Measurements from ENCODE around the gene LYRM2. TPM values are rescaled to one million over a fixed set of nuclear protein-coding genes. Genes with fewer than 3 reads are reported as not detected.

The LYRM2 gene
- total RNA-seq, 2 experiments from 2014 or later = 12.3 to 16.3 TPM

DNA sequence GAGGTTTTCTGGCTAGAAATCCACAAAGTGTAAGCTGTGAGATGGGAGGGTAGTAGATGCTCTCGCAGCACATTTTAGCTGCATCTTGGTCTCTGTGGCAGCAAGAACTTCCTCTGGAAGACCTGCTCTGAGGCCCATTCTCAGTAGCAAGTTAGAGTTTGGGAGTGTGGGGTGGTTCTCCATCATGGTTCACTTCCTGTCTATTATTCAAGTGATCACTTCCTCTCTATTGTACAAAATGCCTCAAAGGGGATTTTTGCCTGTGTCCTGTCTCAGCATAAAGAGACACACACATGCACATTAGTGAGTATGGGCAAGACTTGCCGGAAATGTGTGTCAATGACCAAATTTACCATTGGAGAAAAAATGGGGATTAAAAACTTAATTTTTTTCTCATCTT is 42.5 kb downstream of the LYRM2 start:
- Histone ChIP-seq H3K27ac (ENCODE audit: low read depth in 1 of 2, low read length in 2 of 2) (no peak overlapping the region), H3K9me3 (ENCODE audit: control insufficient read depth in 1 of 2, insufficient read depth in 1 of 2, low read length in 2 of 2) (no peaks in the 10 kb centered on the region), H3K4me3 (ENCODE audit: low read length) (no peak overlapping the region), H3K36me3 (ENCODE audit: insufficient read depth, low read length) (no peaks in the 10 kb centered on the region), H3K27me3 (ENCODE audit: control insufficient read depth in 1 of 2, insufficient read depth in 2 of 2, low read length in 2 of 2) (no peaks in the 10 kb centered on the region), H3K4me1 (ENCODE audit: insufficient read depth, low read length) (peaks cover 7% of the 10 kb centered on the region)
- no peaks in the 10 kb centered on the region for H3K9me3 Mint-ChIP-seq
- H3K4me1 Mint-ChIP-seq (ENCODE audit: low read depth) = peaks cover 17% of the 10 kb centered on the region
- ChIA-PET POLR2A (no interaction called here), CTCF (no interaction called here)
- no peaks in the 10 kb centered on the region for H3K27me3 Mint-ChIP-seq
- no peaks in the 10 kb centered on the region for H3K36me3 Mint-ChIP-seq (ENCODE audit: low read depth)
- DNase-seq (peak in 3 of 14 experiments; percentile 29 to 41 (median 34)), ATAC-seq (ENCODE audit: poor library complexity) (peak; percentile 46)
- TF ChIP-seq, protein P1, sequence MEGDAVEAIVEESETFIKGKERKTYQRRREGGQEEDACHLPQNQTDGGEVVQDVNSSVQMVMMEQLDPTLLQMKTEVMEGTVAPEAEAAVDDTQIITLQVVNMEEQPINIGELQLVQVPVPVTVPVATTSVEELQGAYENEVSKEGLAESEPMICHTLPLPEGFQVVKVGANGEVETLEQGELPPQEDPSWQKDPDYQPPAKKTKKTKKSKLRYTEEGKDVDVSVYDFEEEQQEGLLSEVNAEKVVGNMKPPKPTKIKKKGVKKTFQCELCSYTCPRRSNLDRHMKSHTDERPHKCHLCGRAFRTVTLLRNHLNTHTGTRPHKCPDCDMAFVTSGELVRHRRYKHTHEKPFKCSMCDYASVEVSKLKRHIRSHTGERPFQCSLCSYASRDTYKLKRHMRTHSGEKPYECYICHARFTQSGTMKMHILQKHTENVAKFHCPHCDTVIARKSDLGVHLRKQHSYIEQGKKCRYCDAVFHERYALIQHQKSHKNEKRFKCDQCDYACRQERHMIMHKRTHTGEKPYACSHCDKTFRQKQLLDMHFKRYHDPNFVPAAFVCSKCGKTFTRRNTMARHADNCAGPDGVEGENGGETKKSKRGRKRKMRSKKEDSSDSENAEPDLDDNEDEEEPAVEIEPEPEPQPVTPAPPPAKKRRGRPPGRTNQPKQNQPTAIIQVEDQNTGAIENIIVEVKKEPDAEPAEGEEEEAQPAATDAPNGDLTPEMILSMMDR (IDR thresholded peaks at IDR 0.05) = no peak
- no peak overlapping the region for H3K4me3 Mint-ChIP-seq
- H3K27ac Mint-ChIP-seq = peak overlapping the region; percentile 34
- intact Hi-C loops (cut with DNase I, micrococcal nuclease) = no loop called here

DNA sequence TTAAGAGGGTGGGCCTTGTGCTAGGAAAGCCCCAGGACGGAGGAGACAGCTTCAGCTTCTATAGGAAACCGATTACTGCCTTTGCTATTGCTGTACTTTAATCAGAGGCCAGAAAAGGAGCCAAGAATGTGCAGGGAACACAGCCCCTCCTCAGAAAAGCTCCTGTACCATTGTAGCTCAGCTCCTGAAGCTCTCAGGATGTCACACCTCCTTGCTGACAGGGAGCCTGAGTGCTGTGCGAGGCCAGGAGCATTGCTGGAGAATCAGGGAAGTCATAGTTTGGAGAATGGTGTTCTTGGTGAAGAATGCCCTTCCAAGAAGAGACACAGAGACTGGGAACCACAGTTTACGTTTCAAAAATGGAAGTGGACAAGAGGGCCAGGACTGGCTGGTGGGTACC is 46.8 kb downstream of the LYRM2 start:
- ATAC-seq (ENCODE audit: poor library complexity) (no peak), DNase-seq (no peak)
- Histone ChIP-seq H3K4me1 (ENCODE audit: insufficient read depth, low read length) (peaks cover 7% of the 10 kb centered on the region), H3K9me3 (ENCODE audit: control insufficient read depth in 1 of 2, insufficient read depth in 1 of 2, low read length in 2 of 2) (no peaks in the 10 kb centered on the region), H3K27ac (ENCODE audit: low read depth in 1 of 2, low read length in 2 of 2) (no peak overlapping the region), H3K4me3 (ENCODE audit: low read length) (no peak overlapping the region), H3K27me3 (ENCODE audit: control insufficient read depth in 1 of 2, insufficient read depth in 2 of 2, low read length in 2 of 2) (no peaks in the 10 kb centered on the region), H3K36me3 (ENCODE audit: insufficient read depth, low read length) (no peaks in the 10 kb centered on the region)
- intact Hi-C loops (cut with DNase I, micrococcal nuclease) = no loop called here
- H3K4me1 Mint-ChIP-seq (ENCODE audit: low read depth) = peaks cover 16% of the 10 kb centered on the region
- no peak overlapping the region for H3K4me3 Mint-ChIP-seq
- POLR2A ChIA-PET = no interaction called here
- TF ChIP-seq, protein P1 (IDR thresholded peaks at IDR 0.05) = no peak
- H3K36me3 Mint-ChIP-seq (ENCODE audit: low read depth) = no peaks in the 10 kb centered on the region
- H3K27me3 Mint-ChIP-seq = no peaks in the 10 kb centered on the region
- no peaks in the 10 kb centered on the region for H3K9me3 Mint-ChIP-seq
- CTCF ChIA-PET = interaction anchor here (0.7 kb wide), 1 partner anchor 13 kb away, joined by 3 read pairs; no protein-coding TSS in a partner anchor
- H3K27ac Mint-ChIP-seq = no peak overlapping the region

DNA sequence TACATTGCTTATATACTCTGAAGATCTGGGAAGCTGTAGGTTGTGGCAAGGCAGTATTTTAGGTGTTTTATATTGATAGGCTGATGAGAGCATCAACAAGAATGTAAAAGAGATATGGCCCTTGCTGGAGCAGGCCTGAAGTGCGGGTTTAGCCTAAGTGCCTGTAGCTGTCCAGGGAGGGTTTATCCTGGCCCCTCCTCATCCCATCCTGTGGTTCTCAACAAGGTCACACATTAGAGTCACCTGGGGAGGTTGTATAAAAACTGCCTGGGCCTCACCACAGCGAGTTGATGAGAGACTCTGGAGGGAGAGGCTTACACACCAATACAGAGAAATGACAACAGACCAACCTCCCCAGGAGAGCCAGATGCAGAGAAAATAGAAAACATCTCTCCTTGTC is 48.4 kb downstream of the LYRM2 start:
- no peak for ATAC-seq (ENCODE audit: poor library complexity)
- Mint-ChIP-seq H3K27me3 (no peaks in the 10 kb centered on the region), H3K4me3 (no peak overlapping the region), H3K27ac (no peak overlapping the region), H3K36me3 (ENCODE audit: low read depth) (no peaks in the 10 kb centered on the region), H3K9me3 (no peaks in the 10 kb centered on the region), H3K4me1 (ENCODE audit: low read depth) (peaks cover under 1% of the 10 kb centered on the region)
- TF ChIP-seq, protein P1 (IDR thresholded peaks at IDR 0.05) = no peak
- Histone ChIP-seq H3K9me3 (ENCODE audit: control insufficient read depth in 1 of 2, insufficient read depth in 1 of 2, low read length in 2 of 2) (no peaks in the 10 kb centered on the region), H3K36me3 (ENCODE audit: insufficient read depth, low read length) (no peaks in the 10 kb centered on the region), H3K27me3 (ENCODE audit: control insufficient read depth in 1 of 2, insufficient read depth in 2 of 2, low read length in 2 of 2) (no peaks in the 10 kb centered on the region), H3K27ac (ENCODE audit: low read depth in 1 of 2, low read length in 2 of 2) (no peak overlapping the region), H3K4me3 (ENCODE audit: low read length) (no peak overlapping the region), H3K4me1 (ENCODE audit: insufficient read depth, low read length) (no peaks in the 10 kb centered on the region)
- CTCF ChIA-PET = no interaction called here
- no peak for DNase-seq
- intact Hi-C loops (cut with DNase I, micrococcal nuclease) = no loop called here
- POLR2A ChIA-PET = no interaction called here
